Measurements from ENCODE around the gene THEMIS. TPM values are rescaled to one million over a fixed set of nuclear protein-coding genes. Genes with fewer than 3 reads are reported as not detected.

Gene THEMIS
- total and polyA plus RNA-seq, 10 of the 15 experiments (the other 5 are each of a cell fraction or from before 2014, with no cell fraction given) = 0.06 to 1.5 (median 0.08) TPM; not detected in 6

- RAD21 ChIA-PET (ENCODE audit: unreplicated experiment) = no interaction called here
- no peaks in the 10 kb centered on the region for H4K20me1 ChIP-seq (ENCODE audit: control insufficient read depth, insufficient read depth)
- no peak for DNase-seq (ENCODE audit: low read depth, low spot score)
- intact Hi-C loops (cut with micrococcal nuclease; ENCODE audit: unreplicated experiment) (no loop called here), in situ Hi-C loops (cut with MboI) (no loop called here)
- POLR2A ChIA-PET = no interaction called here
- no peaks in the 10 kb centered on the region for H3K4me1 ChIP-seq (ENCODE audit: control insufficient read depth, insufficient read depth, low read length)
- no peaks in the 10 kb centered on the region for H3K79me2 ChIP-seq (ENCODE audit: control insufficient read depth, insufficient read depth, low read length)
- H3K27me3 ChIP-seq (replicated peaks in 1 of 2; ENCODE audit: control insufficient read depth in 2 of 2, insufficient read depth in 2 of 2, low read length in 1 of 2) = no peaks in the 10 kb centered on the region; a peak in 1 of 4 replicates
- H3K4me2 ChIP-seq (ENCODE audit: control insufficient read depth, insufficient read depth) = no peak overlapping the region
- no peaks in the 10 kb centered on the region for H3K9me3 ChIP-seq (replicated peaks; ENCODE audit: control insufficient read depth, insufficient read depth, low read length)
- H3K4me3 ChIP-seq = no peak overlapping the region
- H2AFZ ChIP-seq (ENCODE audit: control insufficient read depth, low read depth, low read length) = no peak overlapping the region
- no peak for TF ChIP-seq RFX5 (IDR thresholded peaks at IDR 0.05; ENCODE audit: low read depth, low read length)
- no peak for TF ChIP-seq ATF7 (IDR thresholded peaks at IDR 0.05; ENCODE audit: low read depth)
- TF ChIP-seq ZBTB40 (IDR thresholded peaks at IDR 0.05; ENCODE audit: borderline replicate concordance) = no peak
- TF ChIP-seq JUND (IDR thresholded peaks at IDR 0.05; ENCODE audit: low read depth, low read length) = no peak
- no peak for TF ChIP-seq BCL3 (IDR thresholded peaks at IDR 0.05; ENCODE audit: borderline replicate concordance, insufficient read depth, low read depth, low read length, poor library complexity, severe bottlenecking)
- no peak for TF ChIP-seq KDM1A (IDR thresholded peaks at IDR 0.05; ENCODE audit: borderline replicate concordance)
- TF ChIP-seq RB1 (IDR thresholded peaks at IDR 0.05; ENCODE audit: borderline replicate concordance) = no peak
- TF ChIP-seq CEBPZ (IDR thresholded peaks at IDR 0.05; ENCODE audit: low read depth, low read length) = no peak
- TF ChIP-seq MXI1 (IDR thresholded peaks at IDR 0.05; ENCODE audit: low read depth, low read length) = no peak
- no peak for FAIRE-seq
- no TSS peak for BruUV-seq (replicated peaks)
- 0% methylated on average over 1 of the region's 1 CpG for WGBS (ENCODE audit: insufficient coverage, insufficient replicate concordance, low lambda C conversion rate, missing lambda C conversion rate)
- H3K27ac ChIP-seq (ENCODE audit: control insufficient read depth, insufficient read depth) = no peak overlapping the region
- no peak for ATAC-seq
- CTCF ChIA-PET = interaction anchor here (0.9 to 2.2 kb wide), 2 partner anchors 9 to 10 kb away, joined by 3 to 10 read pairs; no protein-coding TSS in a partner anchor
- H3K9ac ChIP-seq (ENCODE audit: control insufficient read depth, insufficient read depth, low read length) = no peak overlapping the region
- SMC1A ChIA-PET (ENCODE audit: uncharacterized antibody, unreplicated experiment) = interaction anchor here (1.0 to 1.2 kb wide), 2 partner anchors 10 to 13 kb away, joined by 3 to 4 read pairs; no protein-coding TSS in a partner anchor
- H3K36me3 ChIP-seq (ENCODE audit: control insufficient read depth in 2 of 2, insufficient read depth in 2 of 2, low read length in 1 of 2) = no peaks in the 10 kb centered on the region
These were observed 173.5 kb downstream of the THEMIS start for GRCh38 chr6:127727260-127727953.

All from GM12878 (cell line).